ENCODE results near the gene TTC12. TPM values are rescaled to one million over a fixed set of nuclear protein-coding genes. Genes with fewer than 3 reads are reported as not detected.
A peak's percentile ranks its signal among the peaks of the same experiment; 100 is the strongest.

TTC12 gene
- total and polyA plus RNA-seq, 10 of the 15 experiments (the other 5 are each of a cell fraction or from before 2014, with no cell fraction given), result 3.7 to 14.0 (median 8.1) TPM

- TF ChIP-seq, protein P1, sequence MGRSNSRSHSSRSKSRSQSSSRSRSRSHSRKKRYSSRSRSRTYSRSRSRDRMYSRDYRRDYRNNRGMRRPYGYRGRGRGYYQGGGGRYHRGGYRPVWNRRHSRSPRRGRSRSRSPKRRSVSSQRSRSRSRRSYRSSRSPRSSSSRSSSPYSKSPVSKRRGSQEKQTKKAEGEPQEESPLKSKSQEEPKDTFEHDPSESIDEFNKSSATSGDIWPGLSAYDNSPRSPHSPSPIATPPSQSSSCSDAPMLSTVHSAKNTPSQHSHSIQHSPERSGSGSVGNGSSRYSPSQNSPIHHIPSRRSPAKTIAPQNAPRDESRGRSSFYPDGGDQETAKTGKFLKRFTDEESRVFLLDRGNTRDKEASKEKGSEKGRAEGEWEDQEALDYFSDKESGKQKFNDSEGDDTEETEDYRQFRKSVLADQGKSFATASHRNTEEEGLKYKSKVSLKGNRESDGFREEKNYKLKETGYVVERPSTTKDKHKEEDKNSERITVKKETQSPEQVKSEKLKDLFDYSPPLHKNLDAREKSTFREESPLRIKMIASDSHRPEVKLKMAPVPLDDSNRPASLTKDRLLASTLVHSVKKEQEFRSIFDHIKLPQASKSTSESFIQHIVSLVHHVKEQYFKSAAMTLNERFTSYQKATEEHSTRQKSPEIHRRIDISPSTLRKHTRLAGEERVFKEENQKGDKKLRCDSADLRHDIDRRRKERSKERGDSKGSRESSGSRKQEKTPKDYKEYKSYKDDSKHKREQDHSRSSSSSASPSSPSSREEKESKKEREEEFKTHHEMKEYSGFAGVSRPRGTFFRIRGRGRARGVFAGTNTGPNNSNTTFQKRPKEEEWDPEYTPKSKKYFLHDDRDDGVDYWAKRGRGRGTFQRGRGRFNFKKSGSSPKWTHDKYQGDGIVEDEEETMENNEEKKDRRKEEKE (IDR thresholded peaks at IDR 0.05), result no peak
- no peak for TF ChIP-seq SREBF2 (IDR thresholded peaks at IDR 0.05; ENCODE audit: low read length)
These were observed 59.7 kb downstream of the TTC12 start (continued) for GRCh38 chr11:113373981-113374560.

- no peak overlapping the region; the same call in 1 of the 2 replicates for H2AFZ ChIP-seq (ENCODE audit: control insufficient read depth, low read depth, low read length)
- H3K27ac ChIP-seq (ENCODE audit: control insufficient read depth, insufficient read depth), result no peak overlapping the region
- H3K79me2 ChIP-seq (ENCODE audit: control insufficient read depth, insufficient read depth, low read length), result no peaks in the 10 kb centered on the region
- WGBS (ENCODE audit: insufficient coverage, insufficient replicate concordance, low lambda C conversion rate, missing lambda C conversion rate), result 73% methylated on average over 5 of the region's 5 CpGs
- no peak for DNase-seq (ENCODE audit: low read depth, low spot score)
- peak; percentile 67; the same call in 1 of the 2 replicates for TF ChIP-seq NFYB (IDR thresholded peaks at IDR 0.05; ENCODE audit: insufficient read depth, low read depth, low read length)
- no peak for TF ChIP-seq FOXK2 (IDR thresholded peaks at IDR 0.05)
- no peak overlapping the region for H3K4me2 ChIP-seq (ENCODE audit: control insufficient read depth, insufficient read depth)
- FAIRE-seq, result no peak
- in situ Hi-C loops (cut with MboI) (no loop called here), intact Hi-C loops (cut with micrococcal nuclease; ENCODE audit: unreplicated experiment) (no loop called here)
- ChIA-PET RAD21 (ENCODE audit: unreplicated experiment) (no interaction called here), SMC1A (ENCODE audit: uncharacterized antibody, unreplicated experiment) (interaction anchor here (1.2 to 1.5 kb wide), 2 partner anchors 42 to 136 kb away, joined by 3 to 5 read pairs; no protein-coding TSS in a partner anchor), CTCF (interaction anchor here (1.0 kb wide), 1 partner anchor 15 kb away, joined by 3 read pairs; no protein-coding TSS in a partner anchor), POLR2A (no interaction called here)
- no peak overlapping the region for H3K9ac ChIP-seq (ENCODE audit: control insufficient read depth, insufficient read depth, low read length)
- no peaks in the 10 kb centered on the region; a peak in 1 of 4 replicates for H3K27me3 ChIP-seq (replicated peaks in 1 of 2; ENCODE audit: control insufficient read depth in 2 of 2, insufficient read depth in 2 of 2, low read length in 1 of 2)
- ATAC-seq, result no peak; the same call in 2 of the 3 replicates
- no peak overlapping the region for H3K4me3 ChIP-seq
- BruUV-seq (replicated peaks), result no TSS peak
- no peaks in the 10 kb centered on the region for H3K9me3 ChIP-seq (replicated peaks; ENCODE audit: control insufficient read depth, insufficient read depth, low read length)
- no peaks in the 10 kb centered on the region for H3K36me3 ChIP-seq (ENCODE audit: control insufficient read depth in 2 of 2, insufficient read depth in 2 of 2, low read length in 1 of 2)
- no peaks in the 10 kb centered on the region for H4K20me1 ChIP-seq (ENCODE audit: control insufficient read depth, insufficient read depth)
- no peaks in the 10 kb centered on the region for H3K4me1 ChIP-seq (ENCODE audit: control insufficient read depth, insufficient read depth, low read length)
These were observed 61.0 kb downstream of the TTC12 start for GRCh38 chr11:113375402-113375801.
